Measurements from ENCODE around the gene UNC93B1. TPM values are rescaled to one million over a fixed set of nuclear protein-coding genes. Genes with fewer than 3 reads are reported as not detected.

The UNC93B1 gene
- total RNA-seq (2014; rRNA removed; shearing (Covaris generic)): 56.3 and 75.4 TPM in 2 replicates

- DNase-seq (ENCODE audit: low read depth): peak; percentile 85
Measured at GRCh38 chr11:68003846-68004550, at the start of gene UNC93B1. TSS of gene UNC93B1 (minus strand) at chr11:68004097. CDS start at chr11:68004043, 54 bp downstream.

- no peak for DNase-seq (ENCODE audit: low read depth)
Measured at GRCh38 chr11:68053117-68053516, 49.2 kb upstream of the UNC93B1 start.

- DNase-seq (ENCODE audit: low read depth): no peak
Measured at GRCh38 chr11:68052137-68052873, 48.4 kb upstream of the UNC93B1 start.

- no peak for DNase-seq (ENCODE audit: low read depth)
Measured at GRCh38 chr11:68051191-68052136, 47.6 kb upstream of the UNC93B1 start.

- DNase-seq (ENCODE audit: low read depth): no peak
Measured at GRCh38 chr11:68050371-68050841, 46.5 kb upstream of the UNC93B1 start.

- peak; percentile 57 for DNase-seq (ENCODE audit: low read depth)
Measured at GRCh38 chr11:68049509-68050370, 45.8 kb upstream of the UNC93B1 start.

- no peak for DNase-seq (ENCODE audit: low read depth)
Measured at GRCh38 chr11:68048681-68049508, 45.0 kb upstream of the UNC93B1 start.

GRCh38 chr11:68047437-68048290 lies 43.8 kb upstream of the UNC93B1 start:
- no peak for DNase-seq (ENCODE audit: low read depth)

- no peak for DNase-seq (ENCODE audit: low read depth)
Measured at GRCh38 chr11:68044898-68045351, 41.0 kb upstream of the UNC93B1 start.

GRCh38 chr11:68044145-68044813 lies 40.4 kb upstream of the UNC93B1 start:
- no peak for DNase-seq (ENCODE audit: low read depth)

GRCh38 chr11:68043349-68044144 lies 39.6 kb upstream of the UNC93B1 start:
- peak; percentile 24 for DNase-seq (ENCODE audit: low read depth)

GRCh38 chr11:68043029-68043348 lies 39.1 kb upstream of the UNC93B1 start:
- no peak for DNase-seq (ENCODE audit: low read depth)

- DNase-seq (ENCODE audit: low read depth): no peak
Measured at GRCh38 chr11:68042219-68043028, 38.5 kb upstream of the UNC93B1 start.

GRCh38 chr11:68041617-68042218 lies 37.8 kb upstream of the UNC93B1 start:
- no peak for DNase-seq (ENCODE audit: low read depth)

- no peak for DNase-seq (ENCODE audit: low read depth)
Measured at GRCh38 chr11:68040957-68041591, 37.2 kb upstream of the UNC93B1 start.

All from M059J (cell line).